Measurements from ENCODE around the gene ZKSCAN5.
A peak's percentile ranks its signal among the peaks of the same experiment; 100 is the strongest.

DNA sequence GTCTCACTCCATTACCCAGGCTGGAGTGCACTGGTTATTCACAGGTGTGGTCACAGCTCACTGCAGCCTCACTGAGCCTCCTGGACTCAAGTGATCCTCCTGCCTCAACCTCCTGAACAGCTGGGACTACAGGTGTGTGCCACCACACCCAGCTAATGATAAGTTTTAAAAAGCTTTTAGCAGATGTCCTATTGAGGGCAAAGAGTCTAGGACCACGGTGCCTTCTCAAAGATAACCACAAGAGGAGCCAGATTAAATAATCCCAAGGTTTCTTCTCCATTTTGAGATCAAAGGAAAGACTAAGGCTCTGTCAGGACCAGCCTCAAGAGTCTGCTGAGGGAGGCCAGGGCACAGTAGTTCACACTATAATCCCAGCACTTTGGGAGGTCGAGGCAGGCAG lies 43.2 kb upstream of the ZKSCAN5 start:
- TF ChIP-seq, protein P1, sequence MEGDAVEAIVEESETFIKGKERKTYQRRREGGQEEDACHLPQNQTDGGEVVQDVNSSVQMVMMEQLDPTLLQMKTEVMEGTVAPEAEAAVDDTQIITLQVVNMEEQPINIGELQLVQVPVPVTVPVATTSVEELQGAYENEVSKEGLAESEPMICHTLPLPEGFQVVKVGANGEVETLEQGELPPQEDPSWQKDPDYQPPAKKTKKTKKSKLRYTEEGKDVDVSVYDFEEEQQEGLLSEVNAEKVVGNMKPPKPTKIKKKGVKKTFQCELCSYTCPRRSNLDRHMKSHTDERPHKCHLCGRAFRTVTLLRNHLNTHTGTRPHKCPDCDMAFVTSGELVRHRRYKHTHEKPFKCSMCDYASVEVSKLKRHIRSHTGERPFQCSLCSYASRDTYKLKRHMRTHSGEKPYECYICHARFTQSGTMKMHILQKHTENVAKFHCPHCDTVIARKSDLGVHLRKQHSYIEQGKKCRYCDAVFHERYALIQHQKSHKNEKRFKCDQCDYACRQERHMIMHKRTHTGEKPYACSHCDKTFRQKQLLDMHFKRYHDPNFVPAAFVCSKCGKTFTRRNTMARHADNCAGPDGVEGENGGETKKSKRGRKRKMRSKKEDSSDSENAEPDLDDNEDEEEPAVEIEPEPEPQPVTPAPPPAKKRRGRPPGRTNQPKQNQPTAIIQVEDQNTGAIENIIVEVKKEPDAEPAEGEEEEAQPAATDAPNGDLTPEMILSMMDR (optimal IDR thresholded peaks at IDR 0.05 in 1 of 3, IDR thresholded peaks at IDR 0.05 in 1 of 3, conservative IDR thresholded peaks at IDR 0.05 in 1 of 3; ENCODE audit: extremely low read depth in 1 of 3, insufficient read depth in 2 of 3, low read length in 3 of 3) = peak in 2 of 3 experiments; percentile 2 to 24
- no peak for TF ChIP-seq EZH2 (IDR thresholded peaks at IDR 0.05; ENCODE audit: low read length)
